Measurements from ENCODE around the gene CILP2.

Gene CILP2

GRCh38 chr19:19543640-19544039, 5.6 kb downstream of the CILP2 start:
- DNase-seq (ENCODE audit: low spot score): no peak

GRCh38 chr19:19544257-19544953, 6.3 kb downstream of the CILP2 start:
- DNase-seq (ENCODE audit: low spot score): no peak

- DNase-seq (ENCODE audit: low spot score): no peak
Measured at GRCh38 chr19:19544954-19545591, 7.0 kb downstream of the CILP2 start.

GRCh38 chr19:19545707-19546106, 7.6 kb downstream of the CILP2 start:
- DNase-seq (ENCODE audit: low spot score): no peak

GRCh38 chr19:19546751-19547162, 8.7 kb downstream of the CILP2 start:
- no peak for DNase-seq (ENCODE audit: low spot score)

GRCh38 chr19:19547674-19548336, 9.7 kb downstream of the CILP2 start:
- no peak for DNase-seq (ENCODE audit: low spot score)

- DNase-seq (ENCODE audit: low spot score): no peak
Measured at GRCh38 chr19:19548915-19549759, 11.1 kb downstream of the CILP2 start.

GRCh38 chr19:19549804-19550464, 11.9 kb downstream of the CILP2 start:
- DNase-seq (ENCODE audit: low spot score): no peak

- no peak for DNase-seq (ENCODE audit: low spot score)
Measured at GRCh38 chr19:19550485-19550929, 12.4 kb downstream of the CILP2 start.

- no peak for DNase-seq (ENCODE audit: low spot score)
Measured at GRCh38 chr19:19550972-19551852, 13.1 kb downstream of the CILP2 start.

- DNase-seq (ENCODE audit: low spot score): no peak
Measured at GRCh38 chr19:19551853-19552192, 13.8 kb downstream of the CILP2 start.

GRCh38 chr19:19552798-19553197, 14.7 kb downstream of the CILP2 start:
- peak; percentile 5 for DNase-seq (ENCODE audit: low spot score)

GRCh38 chr19:19553670-19554069, 15.6 kb downstream of the CILP2 start:
- no peak for DNase-seq (ENCODE audit: low spot score)

- DNase-seq (ENCODE audit: low spot score): peak; percentile 65
Measured at GRCh38 chr19:19554074-19555023, 16.3 kb downstream of the CILP2 start.

- DNase-seq (ENCODE audit: low spot score): no peak
Measured at GRCh38 chr19:19558055-19558454, 20.0 kb downstream of the CILP2 start.

GRCh38 chr19:19558636-19559035, 20.6 kb downstream of the CILP2 start:
- no peak for DNase-seq (ENCODE audit: low spot score)

GRCh38 chr19:19559931-19560330, 21.9 kb downstream of the CILP2 start:
- no peak for DNase-seq (ENCODE audit: low spot score)

GRCh38 chr19:19561946-19562664, 24.0 kb downstream of the CILP2 start:
- no peak for DNase-seq (ENCODE audit: low spot score)
